GM18502 (cell line): ENCODE results near the gene QSOX1.

Experiments
- ATAC-seq: cut with Tn5 transposase; IDR thresholded peaks from one replicate; pipeline ENCODE4 v1.9.1; 2021; ENCODE audit warnings: mild to moderate bottlenecking; ENCODE audit not compliant: unreplicated experiment, poor library complexity

The QSOX1 gene

GRCh38 chr1:180167721-180168467, 13.2 kb downstream of the QSOX1 start:
- no peak for ATAC-seq

GRCh38 chr1:180168786-180169639, 14.3 kb downstream of the QSOX1 start:
- ATAC-seq, result peak; percentile 82

- no peak for ATAC-seq
Observed at GRCh38 chr1:180169640-180170195, 15.0 kb downstream of the QSOX1 start.

- no peak for ATAC-seq
Observed at GRCh38 chr1:180170546-180171151, 16.0 kb downstream of the QSOX1 start.

GRCh38 chr1:180171691-180172090, 17.0 kb downstream of the QSOX1 start:
- ATAC-seq, result no peak

- ATAC-seq, result no peak
Observed at GRCh38 chr1:180173451-180173850, 18.8 kb downstream of the QSOX1 start.

GRCh38 chr1:180173952-180174351, 19.3 kb downstream of the QSOX1 start:
- no peak for ATAC-seq

GRCh38 chr1:180175291-180175690, 20.6 kb downstream of the QSOX1 start:
- no peak for ATAC-seq

- ATAC-seq, result no peak
Observed at GRCh38 chr1:180175806-180176205, 21.1 kb downstream of the QSOX1 start.

GRCh38 chr1:180176965-180177364, 22.3 kb downstream of the QSOX1 start:
- no peak for ATAC-seq

GRCh38 chr1:180177931-180178330, 23.3 kb downstream of the QSOX1 start:
- ATAC-seq, result no peak

- peak; percentile 59 for ATAC-seq
Observed at GRCh38 chr1:180178511-180179161, 24.0 kb downstream of the QSOX1 start.

- ATAC-seq, result no peak
Observed at GRCh38 chr1:180179162-180179957, 24.7 kb downstream of the QSOX1 start.

GRCh38 chr1:180181048-180181447, 26.4 kb downstream of the QSOX1 start:
- ATAC-seq, result no peak

GRCh38 chr1:180181996-180182642, 27.4 kb downstream of the QSOX1 start:
- no peak for ATAC-seq

GRCh38 chr1:180182643-180183311, 28.1 kb downstream of the QSOX1 start:
- ATAC-seq, result no peak

GRCh38 chr1:180183426-180183825, 28.8 kb downstream of the QSOX1 start:
- ATAC-seq, result no peak

GRCh38 chr1:180184041-180184440, 29.4 kb downstream of the QSOX1 start:
- no peak for ATAC-seq
